Heart left ventricle (tissue), 13 donors: ENCODE data around the gene ASH1L.

Experiments used
- POLR2A ChIP-seq, 2 donors: fragments of 450-650 bp; IDR thresholded peaks; one replicate each; pipeline ENCODE4 v1.6.1; 2017; ENCODE audit warnings: antibody characterized with exemption in 2 of 2, mild to moderate bottlenecking in 2 of 2, moderate library complexity in 2 of 2
- TF ChIP-seq, protein P1 (sequence below), 12 donors: fragments of 200-600 bp; sonication (generic) in 4 of 12; IDR thresholded peaks; one replicate each; pipeline versions ENCODE4 v1.5.0 to v1.8.0; 2018 to 2022; ENCODE audit warnings: antibody characterized with exemption in 12 of 12, mild to moderate bottlenecking in 5 of 12
- donor health status: ischemic (EF 13 %, LVEDD 7.1; RV severe dilation, severe dysfunction).
- donor health status: DM: no; HTN: yes; CAD: no.
- donor health status: DM: no; HTN: no; CAD: no.
- donor health status: ischemic (EF 25% LVEDD 6.9; RV normal size, moderate dysfunction).
- donor health status: ischemic (EF 25% LVEDD 5.7; RV mildly dilated, moderate dysfunction).
- donor health status: ischemic (EF 35%, LVEDD 5.7; RV mildly dilated, moderate dysfunction).
- donor health status: nonischemic (EF 11% LVEDD 7.7; RV severe dilation, severe dysfunction).
- donor health status: DM: yes; HTN: yes; CAD: no.
- donor health status: PGD.
- donor health status: ischemic (EF 29% LVEDD 5.4; RV normal size, mild dysfunction).
- donor health status: nonischemic (EF 23%, LVEDD 6.1; RV moderate dilation, normal function).

DNA sequence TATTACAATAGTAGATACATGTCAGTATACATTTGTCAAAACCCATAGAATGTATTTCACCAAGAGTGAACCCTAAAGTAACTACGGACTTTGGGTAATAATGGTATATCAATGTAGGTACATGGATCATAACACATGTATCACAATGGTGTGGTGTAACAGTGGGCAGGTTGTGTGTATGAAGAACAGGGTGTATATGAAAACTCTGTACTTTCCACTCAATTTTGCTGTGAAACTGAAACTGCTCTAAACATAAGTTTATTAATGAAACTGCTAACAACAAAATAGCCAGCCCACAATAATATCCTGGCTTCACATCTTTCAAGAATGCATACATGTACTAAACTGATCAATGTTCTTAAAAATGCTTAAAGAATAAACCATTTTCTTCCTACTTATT lies 151.7 kb downstream of the ASH1L start:
- TF ChIP-seq POLR2A (IDR thresholded peaks at IDR 0.05), result no peak
- TF ChIP-seq, protein P1, sequence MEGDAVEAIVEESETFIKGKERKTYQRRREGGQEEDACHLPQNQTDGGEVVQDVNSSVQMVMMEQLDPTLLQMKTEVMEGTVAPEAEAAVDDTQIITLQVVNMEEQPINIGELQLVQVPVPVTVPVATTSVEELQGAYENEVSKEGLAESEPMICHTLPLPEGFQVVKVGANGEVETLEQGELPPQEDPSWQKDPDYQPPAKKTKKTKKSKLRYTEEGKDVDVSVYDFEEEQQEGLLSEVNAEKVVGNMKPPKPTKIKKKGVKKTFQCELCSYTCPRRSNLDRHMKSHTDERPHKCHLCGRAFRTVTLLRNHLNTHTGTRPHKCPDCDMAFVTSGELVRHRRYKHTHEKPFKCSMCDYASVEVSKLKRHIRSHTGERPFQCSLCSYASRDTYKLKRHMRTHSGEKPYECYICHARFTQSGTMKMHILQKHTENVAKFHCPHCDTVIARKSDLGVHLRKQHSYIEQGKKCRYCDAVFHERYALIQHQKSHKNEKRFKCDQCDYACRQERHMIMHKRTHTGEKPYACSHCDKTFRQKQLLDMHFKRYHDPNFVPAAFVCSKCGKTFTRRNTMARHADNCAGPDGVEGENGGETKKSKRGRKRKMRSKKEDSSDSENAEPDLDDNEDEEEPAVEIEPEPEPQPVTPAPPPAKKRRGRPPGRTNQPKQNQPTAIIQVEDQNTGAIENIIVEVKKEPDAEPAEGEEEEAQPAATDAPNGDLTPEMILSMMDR (IDR thresholded peaks at IDR 0.05), result no peak
